ENCODE measurements around the gene SV2B. TPM values are rescaled to one million over a fixed set of nuclear protein-coding genes. Genes with fewer than 3 reads are reported as not detected.

Gene SV2B
- total and polyA plus RNA-seq, 9 of the 15 experiments (the other 6 are each of a cell fraction or from before 2014, with no cell fraction given) = 0.01 to 0.25 (median 0.11) TPM

- TF ChIP-seq MNT (conservative IDR thresholded peaks at IDR 0.05) (no peak), SMAD4 (CRISPR knock-in tag; conservative IDR thresholded peaks at IDR 0.05) (no peak)
These were observed 161.3 kb downstream of the SV2B start (continued) for GRCh38 chr15:91261345-91261744.

- Histone ChIP-seq H3K4me1 (replicated peaks in 1 of 2; ENCODE audit: control insufficient read depth in 2 of 2, insufficient read depth in 2 of 2, low read length in 2 of 2) (no peaks in the 10 kb centered on the region), H3K27me3 (ENCODE audit: control insufficient read depth in 2 of 2, insufficient read depth in 2 of 2, low read length in 2 of 2) (peaks cover 24 to 34% of the 10 kb centered on the region in 2 experiments), H2AFZ (ENCODE audit: low read depth, low read length) (no peak overlapping the region), H3K36me3 (ENCODE audit: control insufficient read depth, insufficient read depth, low read length) (no peaks in the 10 kb centered on the region), H3K9me1 (ENCODE audit: control insufficient read depth, insufficient read depth, low read length) (no peaks in the 10 kb centered on the region), H3K79me2 (ENCODE audit: control insufficient read depth, insufficient read depth, low read length) (no peaks in the 10 kb centered on the region), H3K9ac (ENCODE audit: insufficient read depth in 1 of 2, low read depth in 2 of 2, low read length in 2 of 2) (no peak overlapping the region), H3K4me3 (no peak overlapping the region), H3K27ac (ENCODE audit: extremely low read depth, low read depth, low read length) (no peak overlapping the region), H3K4me2 (ENCODE audit: insufficient read depth, low read length) (no peak overlapping the region), H4K20me1 (replicated peaks; ENCODE audit: control insufficient read depth, insufficient read depth, low read length) (no peaks in the 10 kb centered on the region), H3K9me3 (replicated peaks; ENCODE audit: control insufficient read depth, insufficient read depth, low read depth, low read length) (no peaks in the 10 kb centered on the region)
- ChIA-PET CTCF (ENCODE audit: low intra/inter-chr PET ratio) (interaction anchor here (0.7 to 0.9 kb wide), 2 partner anchors 13 to 1110 kb away, joined by 3 read pairs; no protein-coding TSS in a partner anchor), POLR2A (interaction anchor here (0.7 kb wide), 1 partner anchor 19 kb away, joined by 3 read pairs; no protein-coding TSS in a partner anchor)
- no peak for DNase-seq (ENCODE audit: extremely low read depth in 1 of 4, low spot score in 3 of 4)
- in situ Hi-C loops (cut with MboI) = no loop called here
- intact Hi-C loops (cut with micrococcal nuclease) = no loop called here
- BruUV-seq (replicated peaks) = no TSS peak
- FAIRE-seq = no peak
- 2% methylated on average over 15 of the region's 15 CpGs for WGBS (ENCODE audit: insufficient coverage, low coverage, missing lambda C conversion rate)
- no peak for ATAC-seq
- TF ChIP-seq ZNF717 (CRISPR knock-in tag; IDR thresholded peaks at IDR 0.05) (no peak), CUX1 (CRISPR knock-in tag; IDR thresholded peaks at IDR 0.05) (no peak), ARID1B (IDR thresholded peaks at IDR 0.05) (no peak), BCOR (IDR thresholded peaks at IDR 0.05) (no peak), RB1 (IDR thresholded peaks at IDR 0.05; ENCODE audit: low read depth) (no peak), SP1 (CRISPR knock-in tag; IDR thresholded peaks at IDR 0.05) (no peak), MXI1 (IDR thresholded peaks at IDR 0.05; ENCODE audit: low read depth, low read length) (no peak)
These were observed 163.8 kb downstream of the SV2B start for GRCh38 chr15:91263632-91264531.

All from K562 (cell line).